GM18511 (cell line): ENCODE data around the gene PARN.

ENCODE experiments used
- ATAC-seq: cut with Tn5 transposase; IDR thresholded peaks from one replicate; pipeline ENCODE4 v1.9.1; 2021; ENCODE audit warnings: mild to moderate bottlenecking, moderate library complexity; ENCODE audit not compliant: unreplicated experiment

The PARN gene

GRCh38 chr16:14530046-14530445, 100.0 kb downstream of the PARN start:
- no peak for ATAC-seq

- ATAC-seq, result no peak
Measured at GRCh38 chr16:14529010-14529669, 100.9 kb downstream of the PARN start.

GRCh38 chr16:14528306-14528705, 101.8 kb downstream of the PARN start:
- no peak for ATAC-seq

DNA sequence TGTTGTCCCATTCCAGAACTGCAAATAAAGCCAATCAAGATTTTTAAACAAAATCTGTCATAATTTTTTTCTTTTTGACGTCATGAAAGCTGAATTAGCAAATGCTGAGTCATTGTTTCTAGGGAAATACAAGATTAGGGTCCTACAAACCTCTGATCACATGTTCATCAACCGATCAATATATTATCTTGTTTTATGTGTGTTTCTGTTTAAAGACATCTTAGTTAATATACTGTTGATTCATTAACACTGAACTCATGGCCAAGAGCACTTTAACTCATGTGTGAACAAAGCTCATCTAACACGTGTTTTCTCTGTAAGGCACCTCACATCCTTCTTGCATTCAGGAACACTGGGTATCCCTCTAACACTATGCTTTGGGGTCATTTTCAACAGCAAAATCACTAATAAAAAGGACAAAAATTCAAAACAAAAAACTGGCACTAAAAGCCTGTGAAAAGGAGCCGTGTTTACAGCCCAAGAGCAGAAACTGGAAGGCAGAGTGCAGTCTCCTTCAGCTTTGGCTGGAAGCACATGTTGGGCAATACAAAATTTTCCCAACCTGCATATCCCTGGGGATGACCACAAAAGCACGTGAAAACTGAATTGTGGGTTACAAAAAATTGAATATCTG, 102.5 kb downstream of the PARN start:
- ATAC-seq, result no peak

GRCh38 chr16:14525596-14525995, 104.5 kb downstream of the PARN start:
- ATAC-seq, result no peak

- no peak for ATAC-seq
Measured at GRCh38 chr16:14524979-14525378, 105.1 kb downstream of the PARN start.

DNA sequence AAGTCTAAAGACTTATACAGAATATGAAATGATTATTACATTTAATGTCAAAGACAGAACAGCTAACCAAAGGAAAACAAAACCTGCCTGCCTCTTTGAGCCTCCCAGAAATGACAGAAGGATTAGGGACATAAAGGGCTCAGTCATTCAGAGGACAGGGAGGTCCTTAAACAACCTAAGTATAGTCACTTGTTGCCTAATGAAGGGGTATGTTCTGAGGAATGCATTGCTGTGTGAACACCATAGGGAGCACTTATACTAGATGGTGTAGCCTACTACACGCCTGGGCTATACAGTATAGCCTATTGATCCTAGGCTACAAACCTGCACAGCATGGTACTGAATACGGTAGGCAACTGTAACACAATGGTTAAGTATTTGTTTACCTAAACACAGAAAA, 106.4 kb downstream of the PARN start:
- no peak for ATAC-seq

GRCh38 chr16:14522671-14523070, 107.4 kb downstream of the PARN start:
- no peak for ATAC-seq

- ATAC-seq, result no peak
Measured at GRCh38 chr16:14520753-14521152, 109.3 kb downstream of the PARN start.

- ATAC-seq, result no peak
Measured at GRCh38 chr16:14514967-14515366, 115.1 kb downstream of the PARN start.

GRCh38 chr16:14513389-14514107, 116.5 kb downstream of the PARN start:
- no peak for ATAC-seq

DNA sequence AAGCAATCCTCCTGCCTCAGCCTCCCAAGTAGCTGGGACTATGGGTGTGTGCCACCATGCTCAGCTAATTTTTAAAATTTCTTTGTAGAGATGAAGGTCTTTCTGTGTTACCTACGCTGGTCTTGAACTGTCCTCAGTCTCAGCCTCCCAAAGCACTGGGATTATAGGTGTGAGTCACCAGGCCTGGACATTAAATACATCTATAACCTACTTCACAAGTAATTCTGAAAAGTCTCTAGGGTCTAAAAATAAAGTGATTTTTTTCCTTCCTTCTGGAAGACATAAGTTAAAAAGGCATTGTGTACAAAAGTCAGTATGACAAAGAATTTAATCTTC, 118.3 kb downstream of the PARN start:
- ATAC-seq, result no peak

DNA sequence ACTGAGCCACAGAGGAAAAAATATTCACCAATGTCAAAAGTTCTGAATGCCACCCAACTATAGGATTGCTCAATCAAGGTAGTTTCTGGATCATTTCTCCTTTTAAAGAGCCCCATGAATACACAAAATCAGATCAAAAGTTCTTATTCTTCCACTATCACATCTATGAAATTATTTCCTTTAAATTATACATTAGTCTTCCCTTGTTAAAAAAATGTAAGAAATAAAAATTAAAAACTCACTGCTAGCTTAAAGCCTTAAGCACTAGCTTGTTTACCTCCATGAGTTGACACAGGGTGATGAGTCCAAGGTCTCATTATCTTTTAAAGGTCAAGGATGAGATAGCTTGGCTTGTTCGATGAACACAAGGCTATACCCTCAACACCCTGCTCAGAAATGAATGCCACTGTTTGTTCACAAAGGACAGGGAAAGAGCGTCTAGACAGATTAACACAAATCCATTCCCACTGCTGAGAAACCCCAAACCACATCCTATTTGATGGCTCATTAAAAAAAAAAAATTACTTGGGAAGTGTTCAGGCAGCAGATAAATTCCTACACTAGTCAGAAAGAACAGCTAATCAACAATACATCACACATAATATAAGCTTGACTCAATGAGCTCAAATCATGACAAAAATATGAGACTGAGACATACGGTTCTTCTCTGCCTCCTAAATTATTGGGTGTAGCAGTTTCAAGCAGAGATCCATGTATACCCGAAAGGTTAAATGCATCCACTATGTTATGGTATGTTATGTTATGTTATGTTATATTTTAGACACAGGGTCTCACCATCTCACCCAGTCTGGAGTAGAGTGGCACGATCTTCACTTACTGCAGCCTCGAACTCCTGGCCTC, 118.9 kb downstream of the PARN start:
- ATAC-seq, result no peak

DNA sequence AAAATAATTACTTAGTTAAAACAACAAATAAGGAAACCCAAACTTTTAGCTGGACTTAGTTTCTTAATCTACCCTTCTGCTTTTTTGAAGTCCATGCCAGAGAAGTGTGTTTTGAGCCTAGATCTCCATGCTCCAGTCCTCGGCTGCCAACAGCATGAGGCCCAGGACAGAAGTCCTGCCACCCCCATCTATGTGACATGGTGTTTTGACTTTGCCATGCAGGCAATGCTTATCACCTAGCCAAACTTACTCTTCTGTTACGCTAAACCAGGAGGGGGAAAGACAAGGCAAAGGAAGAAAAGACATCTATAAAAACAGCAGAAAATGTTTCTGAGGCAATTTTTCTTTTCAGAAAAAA, 119.5 kb downstream of the PARN start:
- no peak for ATAC-seq

GRCh38 chr16:14509675-14510132, 120.4 kb downstream of the PARN start:
- no peak for ATAC-seq

DNA sequence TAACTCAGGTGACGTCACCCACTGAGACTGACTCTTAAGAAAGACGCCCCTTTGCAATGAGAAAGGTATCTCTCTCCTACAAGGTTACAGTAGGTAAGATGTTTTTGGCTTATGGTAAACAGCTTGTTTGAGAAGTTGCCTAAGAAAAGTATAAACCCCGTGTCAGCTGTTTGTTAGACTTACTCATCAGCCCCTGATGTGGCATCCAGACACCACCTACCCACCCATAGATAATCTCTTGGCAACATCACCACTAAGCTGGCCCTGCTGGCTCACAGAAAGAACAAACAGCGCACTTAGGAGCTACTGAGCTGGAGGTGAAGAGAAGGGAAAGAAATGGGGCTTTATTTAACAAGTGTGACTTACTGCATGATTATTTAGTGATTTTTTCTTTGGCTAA, 121.0 kb downstream of the PARN start:
- ATAC-seq, result no peak

DNA sequence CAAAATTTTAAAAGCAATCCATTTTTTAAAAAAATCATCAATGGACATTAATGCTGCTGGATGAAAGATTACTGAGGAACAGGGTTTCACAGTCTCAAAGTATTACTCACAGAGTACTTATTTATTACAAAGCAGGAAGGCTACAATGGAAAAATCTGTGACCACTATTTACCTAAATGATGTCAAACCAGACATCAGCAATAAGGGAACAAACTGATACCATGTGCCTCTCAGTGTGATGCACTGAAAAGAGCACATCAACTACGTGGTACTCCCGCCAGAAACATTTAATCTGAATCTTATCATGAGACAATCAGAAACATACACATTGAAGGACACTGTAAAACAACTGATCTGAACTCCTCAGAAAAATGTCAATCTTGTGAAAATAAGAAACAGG, 124.2 kb downstream of the PARN start:
- ATAC-seq, result no peak

DNA sequence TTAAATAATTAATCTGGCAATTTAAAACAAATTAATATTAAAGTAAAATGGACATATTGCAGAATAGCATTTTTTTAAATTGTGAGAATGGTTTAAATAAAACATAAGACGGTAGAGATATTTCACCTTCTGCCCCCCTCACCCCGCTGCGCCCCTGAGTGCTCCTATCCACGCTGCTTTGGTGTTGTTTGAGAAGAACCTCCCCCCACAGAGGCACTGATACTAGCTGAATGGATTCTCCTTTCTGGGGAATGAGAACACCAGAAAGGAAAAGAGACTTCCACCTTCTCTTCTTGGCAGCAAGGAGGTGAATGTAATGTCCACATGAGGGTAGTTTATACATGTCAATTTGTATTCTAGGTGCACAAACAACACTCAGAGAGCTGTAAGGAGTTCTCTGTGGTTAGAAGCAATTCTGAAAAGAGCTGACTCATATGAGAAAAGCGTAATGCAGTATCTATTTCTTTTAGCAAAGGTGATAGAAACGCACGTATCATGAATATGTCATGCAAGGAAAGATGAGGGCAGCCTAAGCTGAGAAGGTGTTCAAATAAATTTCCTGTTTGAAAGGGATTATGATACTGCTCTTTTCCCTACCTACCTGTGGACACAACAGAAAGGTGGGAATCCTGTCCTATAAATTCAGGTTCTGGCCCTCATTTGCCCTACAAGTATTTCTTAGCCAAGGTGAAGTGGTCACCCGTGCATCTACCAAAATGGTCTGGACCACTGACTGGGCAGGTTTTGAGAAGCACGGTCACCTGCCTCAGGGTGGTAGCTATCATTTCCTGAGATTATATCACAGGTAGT, 126.9 kb downstream of the PARN start:
- peak; percentile 81 for ATAC-seq

DNA sequence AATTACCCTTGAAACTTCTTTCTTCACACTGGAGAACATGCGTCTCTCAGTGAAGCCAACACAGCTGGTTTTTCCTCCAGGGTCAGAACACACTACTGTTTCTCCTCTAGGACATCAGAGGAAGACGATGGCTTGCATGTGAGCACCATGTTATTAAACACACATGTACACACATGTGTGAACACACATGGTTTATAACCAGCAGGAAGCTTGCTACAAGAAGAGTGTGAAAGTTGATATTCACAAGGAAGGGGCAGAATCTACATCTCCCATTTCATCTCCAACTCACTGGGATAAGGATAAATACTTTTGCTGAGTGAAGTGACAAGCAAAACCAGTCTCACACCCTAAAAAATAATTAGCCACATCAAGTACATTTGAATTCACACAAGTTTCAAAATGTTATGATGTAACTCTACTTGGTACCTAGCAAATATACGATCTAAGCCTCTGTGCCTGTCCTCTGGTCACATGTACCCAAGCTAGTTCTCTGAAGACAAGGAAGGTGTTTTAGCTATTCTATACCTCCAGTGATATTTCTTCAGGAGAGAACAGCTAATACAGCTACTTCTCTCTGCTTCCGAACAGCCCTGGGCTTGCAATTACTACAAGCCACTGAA, 127.7 kb downstream of the PARN start:
- no peak for ATAC-seq
